Hematopoietic multipotent progenitor cell treated with erythropoietin and hydrocortisone succinate and interleukin-3 and kit ligand, for 17 days (in vitro differentiated cells): ENCODE results near the gene REC114.

Source experiments
- DNase-seq: peaks from one replicate; pipeline ENCODE4 v3.0.0-alpha.2; 2015; ENCODE audit warnings: low spot score

The REC114 gene

DNA sequence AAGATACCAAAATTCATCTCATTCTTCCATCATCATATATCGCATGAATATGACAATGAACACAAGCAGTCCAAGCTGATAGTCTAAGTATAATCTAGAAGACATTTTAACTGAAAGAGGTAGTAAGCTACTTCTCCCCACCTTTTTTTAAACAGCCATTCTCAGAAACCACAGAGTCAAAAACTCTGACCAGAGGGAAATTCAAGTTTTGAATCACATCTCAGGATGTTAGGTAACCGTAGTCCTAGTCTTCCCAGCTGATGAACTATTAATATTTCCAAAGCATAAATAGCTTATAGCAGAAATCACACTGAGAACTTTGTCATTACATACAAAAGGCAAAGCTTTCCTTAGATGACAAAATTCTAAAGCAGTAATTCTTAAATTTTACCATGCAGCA is 164.4 kb downstream of the REC114 start:
- no peak for DNase-seq

DNA sequence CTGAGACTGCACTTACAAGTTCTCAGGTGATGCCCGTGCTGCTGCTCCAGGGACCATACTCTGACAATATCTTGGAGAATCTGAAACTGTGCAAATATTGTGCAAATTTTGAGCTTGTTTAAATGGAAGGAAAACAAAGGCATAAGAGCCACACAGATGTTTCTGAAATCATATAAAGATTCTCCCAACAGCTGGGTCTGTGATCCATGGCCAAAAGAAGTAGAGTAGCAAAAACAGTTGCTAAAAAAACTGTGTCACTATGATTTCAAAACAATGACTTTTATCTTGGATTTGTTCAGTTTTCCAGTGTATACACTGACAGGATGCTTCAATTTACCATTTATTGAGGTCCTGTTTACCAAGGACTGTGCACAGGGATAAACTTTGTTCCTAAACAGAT is 164.9 kb downstream of the REC114 start:
- DNase-seq: no peak

DNA sequence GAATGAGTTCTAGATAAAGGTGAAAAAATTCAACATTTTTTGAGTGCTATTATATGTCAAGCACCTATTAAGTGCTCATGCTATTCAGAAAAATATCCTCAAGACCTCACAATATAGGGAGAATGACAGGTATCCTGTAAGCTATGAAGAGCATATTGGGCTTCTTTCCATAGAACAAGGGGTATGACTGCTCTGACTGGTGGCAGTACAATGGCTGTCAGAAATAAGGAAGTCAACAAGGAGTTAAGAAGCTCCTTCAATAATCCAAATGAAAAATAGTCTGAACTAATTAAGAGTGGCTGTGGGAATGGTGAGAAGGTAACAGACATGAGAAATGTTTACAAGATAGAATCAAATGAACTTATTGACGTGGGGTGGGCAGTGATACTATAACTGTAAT is 165.5 kb downstream of the REC114 start:
- no peak for DNase-seq

DNA sequence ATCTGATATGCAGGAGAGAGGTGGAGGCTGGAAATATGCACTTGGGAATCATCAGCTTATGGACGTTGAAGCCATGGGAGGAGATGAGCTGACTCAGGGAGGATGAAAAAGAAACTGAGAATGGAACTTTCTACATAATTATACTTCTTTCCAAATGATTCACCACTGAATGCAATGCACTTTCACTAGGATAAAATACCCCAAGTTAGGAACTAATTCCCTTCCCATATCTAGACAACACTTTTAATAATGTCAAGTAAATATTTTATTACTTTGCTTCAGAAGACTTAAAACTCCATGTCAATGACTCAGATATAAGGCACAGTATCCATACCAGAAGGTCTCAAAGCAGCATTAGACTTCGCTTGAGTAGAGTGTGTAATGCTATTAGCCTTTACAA is 166.0 kb downstream of the REC114 start:
- no peak for DNase-seq
